Measurements from ENCODE around the gene ATP8B1.

The ATP8B1 gene

GRCh38 chr18:57640236-57640635, 162.9 kb downstream of the ATP8B1 start:
- Histone ChIP-seq H3K4me3 (ENCODE audit: low read length) (no peak overlapping the region), H3K36me3 (ENCODE audit: insufficient read depth, low read length) (peaks cover 4% of the 10 kb centered on the region), H3K27me3 (ENCODE audit: insufficient read depth, low read length) (no peaks in the 10 kb centered on the region), H3K9me3 (ENCODE audit: low read length) (peaks cover 4% of the 10 kb centered on the region), H3K4me1 (ENCODE audit: insufficient read depth, low read length) (no peaks in the 10 kb centered on the region), H2AFZ (ENCODE audit: low read depth, low read length) (no peak overlapping the region)

GRCh38 chr18:57635003-57635822, 167.9 kb downstream of the ATP8B1 start:
- Histone ChIP-seq H3K27me3 (ENCODE audit: insufficient read depth, low read length) (no peaks in the 10 kb centered on the region), H2AFZ (ENCODE audit: low read depth, low read length) (no peak overlapping the region), H3K9me3 (ENCODE audit: low read length) (no peaks in the 10 kb centered on the region)

GRCh38 chr18:57631697-57632096, 171.4 kb downstream of the ATP8B1 start:
- Histone ChIP-seq H2AFZ (ENCODE audit: low read depth, low read length) (no peak overlapping the region), H3K36me3 (ENCODE audit: insufficient read depth, low read length) (no peaks in the 10 kb centered on the region), H3K9me3 (ENCODE audit: low read length) (no peaks in the 10 kb centered on the region), H3K27me3 (ENCODE audit: insufficient read depth, low read length) (no peaks in the 10 kb centered on the region), H3K4me1 (ENCODE audit: insufficient read depth, low read length) (no peaks in the 10 kb centered on the region), H3K4me3 (ENCODE audit: low read length) (no peak overlapping the region)

More at GRCh38 chr18:57635003-57635822, 167.9 kb downstream of the ATP8B1 start:
- H3K36me3 ChIP-seq (ENCODE audit: insufficient read depth, low read length), result no peaks in the 10 kb centered on the region
- H3K4me1 ChIP-seq (ENCODE audit: insufficient read depth, low read length), result no peaks in the 10 kb centered on the region
- no peak overlapping the region for H3K4me3 ChIP-seq (ENCODE audit: low read length)

GRCh38 chr18:57630754-57631595, 172.1 kb downstream of the ATP8B1 start:
- H3K4me3 ChIP-seq (ENCODE audit: low read length), result peak overlapping the region; percentile 92
- peak overlapping the region; percentile 98 for H2AFZ ChIP-seq (ENCODE audit: low read depth, low read length)
- no peaks in the 10 kb centered on the region for H3K36me3 ChIP-seq (ENCODE audit: insufficient read depth, low read length)
- no peaks in the 10 kb centered on the region for H3K27me3 ChIP-seq (ENCODE audit: insufficient read depth, low read length)
- no peaks in the 10 kb centered on the region for H3K9me3 ChIP-seq (ENCODE audit: low read length)
- no peaks in the 10 kb centered on the region for H3K4me1 ChIP-seq (ENCODE audit: insufficient read depth, low read length)

GRCh38 chr18:57630002-57630753, 172.9 kb downstream of the ATP8B1 start:
- no peaks in the 10 kb centered on the region for H3K9me3 ChIP-seq (ENCODE audit: low read length)
- H3K4me3 ChIP-seq (ENCODE audit: low read length), result peak overlapping the region; percentile 92
- H3K4me1 ChIP-seq (ENCODE audit: insufficient read depth, low read length), result no peaks in the 10 kb centered on the region
- no peaks in the 10 kb centered on the region for H3K36me3 ChIP-seq (ENCODE audit: insufficient read depth, low read length)
- H2AFZ ChIP-seq (ENCODE audit: low read depth, low read length), result peak overlapping the region; percentile 98
- no peaks in the 10 kb centered on the region for H3K27me3 ChIP-seq (ENCODE audit: insufficient read depth, low read length)

GRCh38 chr18:57629422-57629821, 173.7 kb downstream of the ATP8B1 start:
- Histone ChIP-seq H3K27me3 (ENCODE audit: insufficient read depth, low read length) (no peaks in the 10 kb centered on the region), H3K4me1 (ENCODE audit: insufficient read depth, low read length) (no peaks in the 10 kb centered on the region), H3K9me3 (ENCODE audit: low read length) (no peaks in the 10 kb centered on the region), H2AFZ (ENCODE audit: low read depth, low read length) (peak overlapping the region; percentile 98), H3K4me3 (ENCODE audit: low read length) (peak overlapping the region; percentile 92), H3K36me3 (ENCODE audit: insufficient read depth, low read length) (no peaks in the 10 kb centered on the region)

- Histone ChIP-seq H3K4me1 (ENCODE audit: insufficient read depth, low read length) (no peaks in the 10 kb centered on the region), H3K4me3 (ENCODE audit: low read length) (no peak overlapping the region), H3K27me3 (ENCODE audit: insufficient read depth, low read length) (no peaks in the 10 kb centered on the region), H2AFZ (ENCODE audit: low read depth, low read length) (no peak overlapping the region), H3K36me3 (ENCODE audit: insufficient read depth, low read length) (no peaks in the 10 kb centered on the region), H3K9me3 (ENCODE audit: low read length) (no peaks in the 10 kb centered on the region)
Observed at GRCh38 chr18:57627488-57627887, 175.6 kb downstream of the ATP8B1 start.

- peaks cover 10% of the 10 kb centered on the region for H3K4me1 ChIP-seq (ENCODE audit: insufficient read depth, low read length)
- no peaks in the 10 kb centered on the region for H3K27me3 ChIP-seq (ENCODE audit: insufficient read depth, low read length)
- no peaks in the 10 kb centered on the region for H3K36me3 ChIP-seq (ENCODE audit: insufficient read depth, low read length)
- H2AFZ ChIP-seq (ENCODE audit: low read depth, low read length), result no peak overlapping the region
- H3K9me3 ChIP-seq (ENCODE audit: low read length), result no peaks in the 10 kb centered on the region
- no peak overlapping the region for H3K4me3 ChIP-seq (ENCODE audit: low read length)
Observed at GRCh38 chr18:57624988-57625387, 178.1 kb downstream of the ATP8B1 start.

GRCh38 chr18:57621246-57621604, 181.9 kb downstream of the ATP8B1 start:
- Histone ChIP-seq H2AFZ (ENCODE audit: low read depth, low read length) (no peak overlapping the region), H3K27me3 (ENCODE audit: insufficient read depth, low read length) (no peaks in the 10 kb centered on the region), H3K36me3 (ENCODE audit: insufficient read depth, low read length) (peaks cover 16% of the 10 kb centered on the region), H3K4me3 (ENCODE audit: low read length) (peak overlapping the region; percentile 80), H3K4me1 (ENCODE audit: insufficient read depth, low read length) (peaks cover 10% of the 10 kb centered on the region), H3K9me3 (ENCODE audit: low read length) (no peaks in the 10 kb centered on the region)

- peaks cover 24% of the 10 kb centered on the region for H3K36me3 ChIP-seq (ENCODE audit: insufficient read depth, low read length)
- H2AFZ ChIP-seq (ENCODE audit: low read depth, low read length), result no peak overlapping the region
- H3K9me3 ChIP-seq (ENCODE audit: low read length), result no peaks in the 10 kb centered on the region
- no peaks in the 10 kb centered on the region for H3K27me3 ChIP-seq (ENCODE audit: insufficient read depth, low read length)
- no peak overlapping the region for H3K4me3 ChIP-seq (ENCODE audit: low read length)
- peaks cover 10% of the 10 kb centered on the region for H3K4me1 ChIP-seq (ENCODE audit: insufficient read depth, low read length)
Observed at GRCh38 chr18:57619876-57620275, 183.2 kb downstream of the ATP8B1 start.

GRCh38 chr18:57618910-57619309, 184.2 kb downstream of the ATP8B1 start:
- Histone ChIP-seq H3K4me3 (ENCODE audit: low read length) (no peak overlapping the region), H3K4me1 (ENCODE audit: insufficient read depth, low read length) (peaks cover 10% of the 10 kb centered on the region), H3K27me3 (ENCODE audit: insufficient read depth, low read length) (no peaks in the 10 kb centered on the region), H2AFZ (ENCODE audit: low read depth, low read length) (no peak overlapping the region), H3K9me3 (ENCODE audit: low read length) (no peaks in the 10 kb centered on the region), H3K36me3 (ENCODE audit: insufficient read depth, low read length) (peaks cover 32% of the 10 kb centered on the region)

- H3K27me3 ChIP-seq (ENCODE audit: insufficient read depth, low read length), result no peaks in the 10 kb centered on the region
- peaks cover 86% of the 10 kb centered on the region for H3K36me3 ChIP-seq (ENCODE audit: insufficient read depth, low read length)
- H2AFZ ChIP-seq (ENCODE audit: low read depth, low read length), result no peak overlapping the region
- H3K4me1 ChIP-seq (ENCODE audit: insufficient read depth, low read length), result no peaks in the 10 kb centered on the region
- H3K4me3 ChIP-seq (ENCODE audit: low read length), result no peak overlapping the region
- H3K9me3 ChIP-seq (ENCODE audit: low read length), result no peaks in the 10 kb centered on the region
Observed at GRCh38 chr18:57603871-57604270, 199.2 kb downstream of the ATP8B1 start.
